ENCODE measurements around the gene CARMIL1.

DNA sequence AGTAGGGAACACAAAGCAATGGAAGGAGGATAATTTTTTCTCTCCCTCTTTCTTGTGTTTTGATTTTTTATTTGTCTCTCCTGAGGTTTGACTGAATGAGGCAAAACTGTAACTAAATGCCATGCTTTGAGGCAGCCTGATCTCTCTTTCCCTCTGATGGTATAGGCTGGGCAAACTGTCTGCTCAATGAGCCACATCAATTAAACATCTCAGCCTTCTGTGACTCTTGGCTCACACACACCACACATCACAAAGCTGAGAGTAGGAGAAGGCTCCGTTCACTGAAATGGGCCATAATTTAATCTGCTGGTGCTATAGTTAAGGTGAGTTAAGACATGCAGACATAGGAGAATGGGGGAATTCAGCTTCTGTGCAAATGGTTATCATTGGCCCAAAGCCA, 344.7 kb downstream of the CARMIL1 start:
- TF ChIP-seq, protein P1, sequence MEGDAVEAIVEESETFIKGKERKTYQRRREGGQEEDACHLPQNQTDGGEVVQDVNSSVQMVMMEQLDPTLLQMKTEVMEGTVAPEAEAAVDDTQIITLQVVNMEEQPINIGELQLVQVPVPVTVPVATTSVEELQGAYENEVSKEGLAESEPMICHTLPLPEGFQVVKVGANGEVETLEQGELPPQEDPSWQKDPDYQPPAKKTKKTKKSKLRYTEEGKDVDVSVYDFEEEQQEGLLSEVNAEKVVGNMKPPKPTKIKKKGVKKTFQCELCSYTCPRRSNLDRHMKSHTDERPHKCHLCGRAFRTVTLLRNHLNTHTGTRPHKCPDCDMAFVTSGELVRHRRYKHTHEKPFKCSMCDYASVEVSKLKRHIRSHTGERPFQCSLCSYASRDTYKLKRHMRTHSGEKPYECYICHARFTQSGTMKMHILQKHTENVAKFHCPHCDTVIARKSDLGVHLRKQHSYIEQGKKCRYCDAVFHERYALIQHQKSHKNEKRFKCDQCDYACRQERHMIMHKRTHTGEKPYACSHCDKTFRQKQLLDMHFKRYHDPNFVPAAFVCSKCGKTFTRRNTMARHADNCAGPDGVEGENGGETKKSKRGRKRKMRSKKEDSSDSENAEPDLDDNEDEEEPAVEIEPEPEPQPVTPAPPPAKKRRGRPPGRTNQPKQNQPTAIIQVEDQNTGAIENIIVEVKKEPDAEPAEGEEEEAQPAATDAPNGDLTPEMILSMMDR (conservative IDR thresholded peaks at IDR 0.05 in 1 of 2, IDR thresholded peaks at IDR 0.05 in 1 of 2; ENCODE audit: extremely low read depth in 1 of 2, insufficient read depth in 1 of 2, low read depth in 1 of 2, low read length in 2 of 2) = no peak
- no peak for TF ChIP-seq EZH2 (IDR thresholded peaks at IDR 0.05; ENCODE audit: borderline replicate concordance, low read length)
